ES-I3 (cell line): ENCODE measurements around the gene UBL4A.
A peak's percentile ranks its signal among the peaks of the same experiment; 100 is the strongest.

Experiments
- H3K36me3 ChIP-seq: 2 replicates; pipeline ENCODE4 v1.6.1; 2013; ENCODE audit warnings: mild to moderate bottlenecking, low read length, control low read depth, moderate library complexity; ENCODE audit not compliant: insufficient read depth
- H3K4me1 ChIP-seq: 2 replicates; pipeline ENCODE4 v1.6.1; 2013; ENCODE audit warnings: mild to moderate bottlenecking, control low read depth, low read length; ENCODE audit not compliant: insufficient read depth
- H3K9ac ChIP-seq: 2 replicates; pipeline ENCODE4 v1.6.1; 2013; ENCODE audit warnings: low read depth, mild to moderate bottlenecking, low read length, moderate library complexity
- H3K9me3 ChIP-seq: 2 replicates; pipeline ENCODE4 v1.6.1; 2013; ENCODE audit warnings: mild to moderate bottlenecking, low read length, moderate library complexity; ENCODE audit not compliant: control insufficient read depth, insufficient read depth

Gene UBL4A

DNA sequence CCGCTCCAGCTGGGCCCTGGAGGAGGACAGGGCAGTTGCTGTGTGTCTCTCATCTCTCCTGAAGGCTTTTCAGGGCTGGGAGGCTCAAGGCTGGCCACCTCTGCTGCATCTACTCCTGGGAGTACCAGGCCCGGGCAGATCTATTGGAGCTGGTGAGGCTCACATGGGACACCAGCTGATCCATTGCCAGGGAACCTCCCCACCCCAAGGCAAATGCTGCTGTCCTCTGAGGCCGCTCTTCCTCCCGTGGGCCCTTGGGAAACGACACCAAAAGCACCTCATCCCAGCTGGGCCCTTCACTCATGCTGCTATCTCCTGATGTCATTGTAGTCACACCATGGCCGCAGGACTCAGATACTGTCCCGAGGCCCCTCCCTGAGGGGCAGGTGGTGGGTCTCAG is 3.6 kb downstream of the UBL4A start:
- Histone ChIP-seq H3K4me1 (no peaks in the 10 kb centered on the region; the same call in 1 of the 2 replicates), H3K9ac (no peak overlapping the region), H3K9me3 (no peaks in the 10 kb centered on the region), H3K36me3 (no peaks in the 10 kb centered on the region)

DNA sequence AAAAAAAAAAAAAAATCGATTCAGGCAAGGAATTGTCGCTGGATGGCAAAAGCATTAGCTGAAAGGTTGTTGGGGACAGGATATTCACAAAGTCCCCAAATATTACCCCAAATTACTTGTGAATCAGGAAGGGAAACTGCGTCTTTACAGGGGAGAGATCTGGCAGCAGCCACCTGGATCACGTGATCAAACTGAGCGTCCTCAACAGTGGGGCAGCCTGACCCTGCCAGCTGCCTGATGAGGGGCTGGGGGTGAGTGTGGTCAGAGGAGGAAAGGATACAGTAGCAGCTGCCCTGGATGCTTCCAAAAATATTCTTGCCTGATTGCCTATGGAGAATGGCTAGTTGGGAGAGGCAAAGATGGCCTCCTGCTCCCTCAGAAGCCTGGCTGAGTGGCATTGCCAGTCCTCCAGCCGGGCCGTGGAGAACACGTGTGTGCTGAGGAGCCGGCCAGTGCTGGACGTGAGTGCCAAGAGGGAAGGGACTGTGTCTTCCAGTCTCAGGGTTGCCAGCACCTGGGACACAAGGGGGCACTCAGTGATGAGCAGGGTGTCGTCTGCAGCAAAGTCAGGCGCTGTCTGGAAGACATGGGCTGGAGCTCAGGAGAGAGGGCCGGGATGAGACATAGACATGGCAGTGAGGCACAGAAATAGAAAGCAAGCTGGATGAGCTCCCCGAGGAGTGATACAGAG is 4.4 kb downstream of the UBL4A start:
- Histone ChIP-seq H3K36me3 (no peaks in the 10 kb centered on the region), H3K9me3 (no peaks in the 10 kb centered on the region), H3K4me1 (no peaks in the 10 kb centered on the region; the same call in 1 of the 2 replicates), H3K9ac (no peak overlapping the region)

DNA sequence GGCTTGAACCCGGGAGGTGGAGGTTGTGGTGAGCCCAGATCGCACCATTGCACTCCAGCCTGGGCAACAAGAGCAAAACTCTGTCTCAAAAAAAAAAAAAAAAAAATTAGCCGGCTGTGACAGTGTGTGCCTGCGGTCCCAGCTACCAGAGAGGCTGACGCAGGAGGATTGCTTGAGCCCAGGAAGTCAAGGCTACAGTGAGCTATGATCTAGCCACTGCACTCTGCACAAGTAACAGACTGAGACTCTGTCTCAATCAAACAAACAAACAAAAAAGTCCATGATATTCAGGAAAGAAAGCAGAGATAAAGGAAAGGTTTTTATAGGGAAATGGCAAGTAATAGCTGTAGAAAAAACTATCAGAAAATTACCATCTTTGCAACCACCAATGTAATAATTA is 5.2 kb downstream of the UBL4A start:
- Histone ChIP-seq H3K9ac (no peak overlapping the region), H3K36me3 (no peaks in the 10 kb centered on the region), H3K9me3 (no peaks in the 10 kb centered on the region), H3K4me1 (no peaks in the 10 kb centered on the region)

DNA sequence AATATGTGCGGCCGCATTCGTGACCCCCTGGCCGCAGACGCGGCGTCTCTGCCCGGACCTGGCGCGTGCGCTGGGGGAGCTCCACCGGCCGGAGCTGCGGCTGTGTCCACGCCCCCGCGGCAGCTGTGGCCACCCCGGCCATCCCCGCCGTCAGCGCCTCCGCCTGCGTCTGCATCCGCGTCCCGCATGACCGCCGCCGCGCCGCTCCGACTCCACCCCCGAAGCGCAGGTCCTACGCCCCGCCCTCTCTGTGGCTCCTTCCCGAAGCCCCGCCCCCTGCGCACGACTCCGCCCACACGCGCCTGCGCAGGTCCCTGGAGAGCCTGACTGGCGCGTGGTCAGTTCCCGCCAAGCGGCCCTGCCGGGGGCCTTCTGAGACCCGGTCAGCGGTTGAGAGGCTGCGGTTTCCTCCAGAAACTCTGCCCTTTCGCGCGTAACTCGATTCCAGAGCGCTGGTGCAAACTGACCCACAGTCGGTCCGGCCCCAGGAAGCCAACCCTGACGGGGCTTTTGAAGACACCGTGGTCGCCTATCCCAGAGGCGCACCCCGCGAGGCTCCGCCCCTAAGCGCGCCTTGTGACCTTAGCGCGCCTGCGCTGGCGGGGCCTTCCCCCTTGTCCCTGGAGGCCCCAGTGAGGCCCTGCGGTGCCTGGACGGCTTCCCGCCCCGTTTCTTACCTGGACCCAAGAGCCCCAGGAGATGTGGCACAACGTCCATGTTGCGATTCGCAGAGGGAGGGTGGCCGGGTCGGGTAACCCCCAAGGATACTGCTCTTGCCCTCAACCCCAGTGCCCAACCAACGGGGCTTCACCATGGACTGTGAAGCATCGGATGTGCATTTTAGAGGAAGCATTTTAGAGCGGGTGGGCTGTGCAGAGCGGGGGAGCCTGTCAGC is 7.4 kb downstream of the UBL4A start, which contains the start of gene LAGE3:
Gene LAGE3, minus strand, starts transcription at position 554 of the 895 bp plus-strand sequence. Its CDS starts 366 bp downstream, at position 188.
- H3K9ac ChIP-seq = peak within 1 kb of the TSS; percentile 47
- no peaks in the 10 kb centered on the region for H3K9me3 ChIP-seq
- H3K36me3 ChIP-seq = no peaks in the 10 kb centered on the region
- no peaks in the 10 kb centered on the region for H3K4me1 ChIP-seq

DNA sequence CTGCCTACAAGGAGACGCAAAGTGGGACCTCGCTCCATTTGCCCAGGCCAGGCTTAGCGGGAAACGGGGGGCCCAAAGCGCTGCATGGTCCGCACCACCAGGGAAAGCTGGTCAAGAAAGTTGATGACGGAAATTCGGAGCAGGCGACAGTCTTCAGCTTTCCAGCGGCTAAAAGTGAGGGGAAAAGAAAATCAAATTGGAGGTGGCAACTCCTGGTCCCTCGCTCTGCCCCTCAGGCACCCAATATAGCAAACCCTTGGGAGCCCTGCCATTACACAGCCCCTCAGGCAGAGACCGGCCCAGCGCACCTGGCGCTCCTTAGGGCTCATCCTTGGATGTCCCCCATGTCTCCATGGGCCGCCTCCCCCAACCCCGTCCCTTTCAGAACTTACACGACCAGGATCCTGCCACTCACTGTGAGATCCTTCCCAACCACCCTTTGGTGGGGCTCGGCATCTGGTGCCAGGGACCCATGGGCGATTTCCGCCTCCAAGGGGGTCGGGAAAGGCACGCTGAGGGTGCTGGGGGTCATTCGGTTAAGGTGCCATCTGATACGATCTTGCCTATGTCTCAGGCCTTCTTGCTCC is 8.4 kb downstream of the UBL4A start:
- Histone ChIP-seq H3K4me1 (no peaks in the 10 kb centered on the region), H3K36me3 (no peaks in the 10 kb centered on the region), H3K9ac (peak overlapping the region; percentile 47; the same call in 1 of the 2 replicates), H3K9me3 (no peaks in the 10 kb centered on the region)

DNA sequence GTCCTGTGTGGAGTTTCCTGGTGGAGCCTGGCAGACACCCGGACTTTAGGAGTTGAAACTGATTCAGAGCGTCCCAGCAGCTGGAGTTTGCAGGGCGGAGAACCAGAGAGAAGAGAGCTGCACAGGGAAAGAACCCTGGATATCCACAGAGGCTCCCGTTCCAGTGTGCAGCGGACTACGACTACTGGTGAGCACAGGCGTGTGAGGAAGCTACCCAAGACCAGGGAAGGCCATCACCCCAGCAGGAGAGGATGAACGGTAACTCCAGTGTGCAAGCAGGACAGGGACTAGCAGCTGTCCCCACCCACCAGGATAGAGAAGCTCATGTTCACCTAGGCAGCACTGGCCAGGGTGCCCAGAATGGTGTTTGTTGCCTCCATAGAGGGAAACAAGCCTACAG is 9.6 kb downstream of the UBL4A start:
- no peaks in the 10 kb centered on the region for H3K4me1 ChIP-seq
- H3K9ac ChIP-seq = no peak overlapping the region
- no peaks in the 10 kb centered on the region for H3K9me3 ChIP-seq
- no peaks in the 10 kb centered on the region for H3K36me3 ChIP-seq

DNA sequence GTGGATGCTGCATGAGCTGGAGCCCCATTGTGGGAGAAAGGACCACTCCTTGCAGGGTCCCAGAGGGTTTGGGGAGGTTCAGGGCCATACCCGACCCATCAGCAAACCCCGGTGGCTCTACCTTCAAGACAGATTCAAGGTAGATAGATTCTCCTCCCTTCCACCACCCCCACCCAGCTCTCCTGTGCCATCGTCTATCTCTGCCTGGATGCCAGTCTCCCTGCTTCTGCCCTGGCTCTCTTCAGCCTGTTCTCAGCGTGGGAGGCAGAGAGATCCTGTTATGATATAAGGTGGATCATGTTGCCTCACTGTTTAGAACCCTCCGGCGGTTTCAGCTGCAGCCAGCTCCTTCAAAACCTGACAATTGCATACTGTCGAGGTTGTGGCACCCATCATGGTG is 12.7 kb downstream of the UBL4A start:
- Histone ChIP-seq H3K9me3 (no peaks in the 10 kb centered on the region), H3K4me1 (no peaks in the 10 kb centered on the region), H3K9ac (no peak overlapping the region), H3K36me3 (no peaks in the 10 kb centered on the region; the same call in 1 of the 2 replicates)

DNA sequence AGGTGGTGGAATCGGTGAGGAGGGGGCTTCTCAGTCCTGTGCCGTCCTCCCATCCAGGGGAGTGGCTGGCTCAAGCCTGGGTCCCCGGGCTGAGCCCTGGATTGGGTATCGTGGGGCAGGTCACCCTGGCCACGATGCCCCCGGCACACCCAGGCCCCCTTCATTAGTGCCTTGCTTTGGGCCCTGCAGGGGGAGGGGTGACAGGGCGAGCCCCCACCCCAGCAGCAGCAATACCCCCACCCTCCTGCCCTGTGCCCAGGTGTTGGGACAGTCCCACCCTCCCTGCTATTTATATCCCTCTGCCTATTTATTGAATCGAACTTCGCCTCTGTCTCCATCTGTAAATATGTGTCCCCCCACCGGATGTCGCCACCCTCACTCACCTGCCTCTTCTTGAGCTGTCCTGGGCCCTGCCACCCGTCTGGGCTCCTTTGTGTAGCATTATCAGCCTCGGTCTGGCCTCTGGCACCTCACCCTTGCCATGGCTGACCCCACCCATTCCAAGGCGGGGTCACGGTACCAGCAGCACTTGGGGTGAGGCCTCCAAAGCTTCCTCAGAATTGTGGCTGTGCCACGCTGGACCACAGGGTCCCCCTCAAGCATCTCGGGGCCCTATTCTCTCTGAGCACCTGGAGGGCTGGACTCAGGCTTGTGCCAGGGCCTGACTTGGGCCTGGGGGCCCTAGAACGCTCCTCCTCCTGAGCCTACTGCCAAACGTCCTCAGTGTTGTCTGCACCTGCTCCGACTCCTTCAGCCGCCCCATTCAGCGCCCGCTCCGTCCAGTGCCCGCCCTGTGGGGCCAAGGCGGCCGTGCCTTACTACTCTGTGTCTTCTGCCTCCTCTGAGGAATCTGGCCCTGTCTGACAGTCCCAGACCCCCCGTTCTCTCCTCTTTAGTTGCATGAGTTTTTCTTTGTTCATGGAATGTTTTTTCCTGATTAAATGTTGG is 13.5 kb downstream of the UBL4A start:
- Histone ChIP-seq H3K9me3 (no peaks in the 10 kb centered on the region), H3K9ac (no peak overlapping the region), H3K4me1 (no peaks in the 10 kb centered on the region), H3K36me3 (no peaks in the 10 kb centered on the region; the same call in 1 of the 2 replicates)

DNA sequence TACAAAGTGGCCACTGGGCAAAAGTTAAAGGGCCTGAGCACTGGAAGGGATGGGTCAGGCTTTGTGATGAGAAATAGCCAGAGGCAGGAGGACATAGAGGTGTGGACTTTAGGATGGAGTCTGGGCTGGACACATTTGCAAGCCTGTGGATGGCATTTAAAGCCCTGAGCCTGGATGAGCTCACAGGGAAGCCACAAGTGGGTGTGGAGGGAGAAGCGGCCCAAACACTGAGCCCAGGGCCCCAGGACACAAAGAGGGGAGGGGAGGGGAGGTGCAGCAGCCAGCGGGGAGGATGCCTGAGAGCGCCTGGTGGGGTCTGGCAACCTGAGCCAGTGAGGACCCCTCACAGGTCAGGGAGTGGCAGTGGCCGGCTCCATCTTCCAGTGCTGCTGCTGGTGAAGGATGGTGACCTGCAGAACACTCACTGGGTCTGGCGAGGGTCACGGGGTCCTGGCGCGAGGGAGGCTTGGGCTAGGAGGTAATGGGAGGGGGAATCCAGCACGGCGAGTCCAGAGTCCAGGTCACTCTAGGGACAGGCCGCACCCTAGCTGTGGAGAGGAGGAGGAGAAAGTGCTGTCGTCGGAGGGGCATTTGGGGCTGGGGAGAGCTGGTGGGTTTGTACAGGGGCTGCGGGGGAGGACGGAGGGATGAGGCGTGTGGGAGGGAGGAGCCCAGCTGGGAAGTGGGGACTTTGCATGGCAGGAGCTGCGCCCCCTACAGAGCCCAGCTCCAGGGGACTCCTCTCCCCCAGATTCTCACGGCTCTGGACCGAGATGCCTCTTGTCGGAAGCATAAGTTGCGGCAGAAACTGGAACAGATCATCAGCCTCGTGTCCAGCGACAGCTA is 14.4 kb downstream of the UBL4A start:
- Histone ChIP-seq H3K36me3 (no peaks in the 10 kb centered on the region; the same call in 1 of the 2 replicates), H3K9me3 (no peaks in the 10 kb centered on the region), H3K9ac (no peak overlapping the region), H3K4me1 (no peaks in the 10 kb centered on the region)

DNA sequence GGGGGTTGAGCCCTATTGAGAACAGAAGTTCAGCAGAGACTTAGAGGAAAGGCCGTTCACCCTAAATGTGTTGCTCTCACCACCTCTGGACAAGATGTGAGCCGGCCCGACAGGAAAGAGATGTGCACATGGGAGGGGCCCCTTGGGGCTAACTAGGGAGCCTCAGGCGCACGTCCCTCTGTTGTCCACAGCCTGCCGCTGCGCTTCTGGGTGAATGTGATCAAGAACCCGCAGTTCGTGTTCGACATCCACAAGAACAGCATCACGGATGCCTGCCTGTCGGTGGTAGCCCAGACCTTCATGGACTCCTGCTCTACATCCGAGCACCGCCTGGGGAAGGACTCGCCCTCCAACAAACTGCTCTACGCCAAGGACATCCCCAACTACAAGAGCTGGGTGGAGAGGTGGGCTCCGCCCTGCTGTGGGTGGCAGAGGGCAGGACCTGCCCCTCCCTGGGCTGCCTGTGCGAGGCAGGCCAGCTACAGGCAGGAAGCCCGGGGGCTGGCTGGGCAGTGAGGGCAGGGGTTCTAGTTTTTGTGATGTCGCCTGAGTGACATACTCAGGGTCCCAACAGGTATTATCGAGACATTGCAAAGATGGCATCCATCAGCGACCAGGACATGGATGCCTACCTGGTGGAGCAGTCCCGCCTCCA is 15.4 kb downstream of the UBL4A start:
- H3K36me3 ChIP-seq = no peaks in the 10 kb centered on the region; the same call in 1 of the 2 replicates
- no peak overlapping the region for H3K9ac ChIP-seq
- H3K4me1 ChIP-seq = no peaks in the 10 kb centered on the region
- H3K9me3 ChIP-seq = no peaks in the 10 kb centered on the region

DNA sequence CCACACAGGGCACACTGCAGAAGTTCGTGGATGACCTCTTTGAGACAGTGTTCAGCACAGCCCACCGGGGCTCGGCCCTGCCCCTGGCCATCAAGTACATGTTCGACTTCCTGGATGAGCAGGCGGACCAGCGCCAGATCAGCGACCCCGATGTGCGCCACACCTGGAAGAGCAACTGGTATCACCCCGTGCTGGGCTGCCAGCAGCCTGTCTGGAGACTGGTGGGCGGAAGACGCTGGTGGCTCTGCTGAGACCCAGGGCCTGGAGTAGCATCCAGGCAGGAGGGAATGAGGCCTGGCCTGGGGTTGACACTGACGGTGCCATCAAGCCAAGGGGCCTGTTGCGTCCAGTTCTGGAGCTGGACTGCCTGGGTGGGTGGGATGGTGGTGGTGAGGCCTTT is 16.0 kb downstream of the UBL4A start:
- no peaks in the 10 kb centered on the region; the same call in 1 of the 2 replicates for H3K36me3 ChIP-seq

DNA sequence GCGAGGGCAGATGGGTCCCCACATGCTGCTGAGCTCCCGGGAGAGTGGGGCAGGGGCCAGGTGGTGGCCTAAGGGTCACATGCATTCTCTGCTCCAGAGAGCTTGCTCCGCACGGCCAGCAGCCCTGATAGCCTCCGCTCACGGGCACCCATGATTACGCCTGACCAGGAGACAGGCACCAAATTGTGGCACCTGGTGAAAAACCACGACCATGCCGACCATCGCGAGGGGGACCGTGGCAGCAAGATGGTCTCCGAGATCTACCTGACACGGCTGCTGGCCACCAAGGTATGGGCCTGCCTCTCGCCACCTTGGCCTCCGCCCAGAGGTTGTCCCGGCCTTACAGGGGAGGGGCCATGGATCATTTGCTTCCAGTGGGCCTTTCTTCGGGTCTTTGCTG is 16.5 kb downstream of the UBL4A start:
- Histone ChIP-seq H3K9me3 (no peaks in the 10 kb centered on the region), H3K4me1 (no peaks in the 10 kb centered on the region), H3K36me3 (no peaks in the 10 kb centered on the region; the same call in 1 of the 2 replicates), H3K9ac (no peak overlapping the region)

More for the DNA sequence above, 16.0 kb downstream of the UBL4A start:
- no peaks in the 10 kb centered on the region for H3K9me3 ChIP-seq
- H3K9ac ChIP-seq = no peak overlapping the region
- H3K4me1 ChIP-seq = no peaks in the 10 kb centered on the region
